GM12865 (cell line): Measurements from ENCODE around the gene WDR64.

Experiments used
- DNase-seq: peaks from one replicate; pipeline ENCODE4 v3.0.0; 2010; ENCODE audit warnings: low read depth
- H3K4me3 ChIP-seq: 2 replicates; pipeline ENCODE4 v1.5.1; 2011; ENCODE audit warnings: mild to moderate bottlenecking, low read depth, low read length, control low read depth
- TF ChIP-seq, protein P1 (sequence below): IDR thresholded peaks from 2 replicates; pipeline ENCODE4 v1.5.1; 2011; ENCODE audit warnings: low read length, control low read depth, low read depth, inconsistent platforms; ENCODE audit not compliant: insufficient read depth; ENCODE audit errors: missing control alignments

WDR64 gene

DNA sequence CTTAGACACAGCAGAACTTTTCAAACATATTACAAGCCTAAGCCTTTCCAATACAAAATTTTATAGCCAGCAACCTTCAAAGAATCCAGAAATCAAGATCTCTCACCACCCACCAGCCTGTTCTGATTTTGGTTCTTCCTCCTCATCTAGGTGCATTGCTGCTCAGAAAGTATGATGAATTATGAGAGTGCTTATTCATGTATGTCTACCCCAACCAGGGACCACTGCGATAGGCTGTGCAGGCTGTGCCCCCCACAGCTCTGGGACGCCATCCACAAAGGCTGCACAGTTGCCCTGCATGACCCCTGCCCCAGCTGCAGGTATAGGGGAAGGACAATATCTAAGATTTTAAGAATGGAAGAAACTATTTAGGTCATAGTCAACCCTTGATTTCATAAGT, 55.4 kb downstream of the WDR64 start:
- no peak overlapping the region for H3K4me3 ChIP-seq
- TF ChIP-seq, protein P1, sequence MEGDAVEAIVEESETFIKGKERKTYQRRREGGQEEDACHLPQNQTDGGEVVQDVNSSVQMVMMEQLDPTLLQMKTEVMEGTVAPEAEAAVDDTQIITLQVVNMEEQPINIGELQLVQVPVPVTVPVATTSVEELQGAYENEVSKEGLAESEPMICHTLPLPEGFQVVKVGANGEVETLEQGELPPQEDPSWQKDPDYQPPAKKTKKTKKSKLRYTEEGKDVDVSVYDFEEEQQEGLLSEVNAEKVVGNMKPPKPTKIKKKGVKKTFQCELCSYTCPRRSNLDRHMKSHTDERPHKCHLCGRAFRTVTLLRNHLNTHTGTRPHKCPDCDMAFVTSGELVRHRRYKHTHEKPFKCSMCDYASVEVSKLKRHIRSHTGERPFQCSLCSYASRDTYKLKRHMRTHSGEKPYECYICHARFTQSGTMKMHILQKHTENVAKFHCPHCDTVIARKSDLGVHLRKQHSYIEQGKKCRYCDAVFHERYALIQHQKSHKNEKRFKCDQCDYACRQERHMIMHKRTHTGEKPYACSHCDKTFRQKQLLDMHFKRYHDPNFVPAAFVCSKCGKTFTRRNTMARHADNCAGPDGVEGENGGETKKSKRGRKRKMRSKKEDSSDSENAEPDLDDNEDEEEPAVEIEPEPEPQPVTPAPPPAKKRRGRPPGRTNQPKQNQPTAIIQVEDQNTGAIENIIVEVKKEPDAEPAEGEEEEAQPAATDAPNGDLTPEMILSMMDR, result no peak
- no peak for DNase-seq

DNA sequence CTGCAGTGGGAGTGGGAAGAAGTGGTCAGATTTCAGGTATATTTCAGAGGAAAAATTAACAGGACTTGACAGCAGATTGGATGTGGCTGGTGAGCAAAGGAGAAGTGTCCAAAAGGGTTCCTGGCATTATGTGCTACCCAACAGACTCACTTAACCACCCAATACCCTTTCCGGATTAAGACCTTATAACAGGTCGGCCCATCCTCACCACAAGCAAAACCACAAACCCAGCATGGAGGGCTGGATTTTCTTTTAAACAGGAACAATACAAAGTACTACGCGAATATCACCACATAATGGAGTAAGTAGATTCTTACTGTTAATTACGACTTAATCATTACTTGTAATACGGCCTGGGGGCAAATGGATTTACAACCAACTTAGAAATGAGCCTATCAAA, 59.2 kb downstream of the WDR64 start:
- DNase-seq, result no peak
- TF ChIP-seq, protein P1, result no peak
- H3K4me3 ChIP-seq, result no peak overlapping the region

DNA sequence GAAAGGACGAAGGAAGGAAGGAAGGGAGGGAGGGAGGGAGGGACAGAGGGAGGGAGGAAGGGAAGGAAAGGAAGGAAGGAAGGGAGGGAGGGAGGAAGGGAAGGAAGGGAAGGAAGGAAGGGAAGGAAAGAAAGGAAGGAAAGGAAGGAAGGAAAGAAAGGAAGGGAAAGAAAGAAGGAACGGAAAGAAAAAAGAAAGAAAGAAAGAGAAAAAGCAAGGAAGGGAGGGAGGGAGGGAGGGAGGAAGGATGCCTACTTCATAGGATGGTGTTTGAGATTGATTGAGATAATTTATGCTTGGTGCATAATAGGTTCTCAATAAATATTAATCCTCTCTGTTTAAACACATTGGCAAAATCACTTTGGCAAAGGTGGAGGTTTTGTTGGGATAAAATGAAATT, 61.2 kb downstream of the WDR64 start:
- TF ChIP-seq, protein P1, result no peak
- H3K4me3 ChIP-seq, result no peak overlapping the region
- DNase-seq, result no peak

DNA sequence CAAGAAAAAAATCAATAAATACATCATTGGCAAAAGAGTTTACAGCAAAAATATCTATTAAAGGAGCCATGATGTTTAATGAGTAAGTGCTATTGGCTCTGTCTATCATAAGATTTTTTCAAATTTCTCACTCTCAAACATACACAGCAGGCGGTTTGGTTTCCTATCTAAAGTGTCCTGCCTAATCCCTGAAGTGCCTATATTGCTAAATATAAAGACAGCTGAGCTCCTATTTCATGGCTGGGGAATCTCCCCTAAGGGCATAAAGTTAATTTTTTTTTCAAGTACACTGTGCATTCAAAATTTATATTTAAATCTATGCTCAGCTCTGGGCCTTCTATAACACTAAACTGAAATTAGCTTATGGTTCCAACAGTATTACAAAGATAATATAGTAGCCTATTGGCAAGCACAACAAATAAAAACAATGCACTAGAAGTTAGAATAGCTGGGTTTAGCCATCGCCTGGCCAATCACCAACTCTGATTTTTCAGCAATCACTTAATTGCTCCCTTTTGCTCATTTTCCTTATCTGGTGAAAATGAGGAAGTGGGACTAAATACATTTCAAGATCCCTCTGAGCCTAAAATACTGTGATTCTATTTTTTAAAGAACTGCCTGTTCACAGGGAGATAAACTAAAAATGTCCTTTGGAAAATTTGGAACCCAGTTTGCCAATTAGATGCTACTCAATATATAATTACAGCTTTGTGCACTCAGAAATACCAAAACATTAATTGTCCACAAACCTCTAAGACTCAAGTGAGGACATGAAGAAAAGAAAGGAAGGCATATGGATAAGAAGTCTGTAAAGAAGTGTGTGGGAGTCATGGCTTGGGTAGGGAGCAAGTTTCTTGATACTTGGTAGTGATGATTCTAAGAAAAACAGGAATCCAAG, 62.5 kb downstream of the WDR64 start:
- DNase-seq, result no peak
- no peak overlapping the region for H3K4me3 ChIP-seq
- TF ChIP-seq, protein P1, result no peak

DNA sequence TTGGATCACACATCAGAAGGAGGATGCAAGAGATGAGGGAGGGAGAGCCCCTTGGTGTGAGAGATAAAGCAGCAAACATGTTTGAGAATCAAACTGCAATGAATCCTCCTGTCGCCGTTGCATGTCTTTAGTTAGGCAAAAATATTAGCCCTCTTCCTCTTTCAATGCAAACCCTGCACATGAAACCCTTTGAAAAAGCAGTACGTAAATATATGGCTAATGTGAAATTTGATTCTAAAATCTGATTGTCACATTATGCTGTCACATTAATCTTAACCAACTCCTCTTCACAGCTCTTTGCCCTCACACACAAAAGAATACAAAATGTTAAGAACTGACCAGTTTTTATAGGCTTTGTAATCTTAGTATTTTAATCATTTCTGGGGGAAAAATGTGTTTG, 63.4 kb downstream of the WDR64 start:
- no peak for DNase-seq
- TF ChIP-seq, protein P1, result no peak
- no peak overlapping the region for H3K4me3 ChIP-seq

DNA sequence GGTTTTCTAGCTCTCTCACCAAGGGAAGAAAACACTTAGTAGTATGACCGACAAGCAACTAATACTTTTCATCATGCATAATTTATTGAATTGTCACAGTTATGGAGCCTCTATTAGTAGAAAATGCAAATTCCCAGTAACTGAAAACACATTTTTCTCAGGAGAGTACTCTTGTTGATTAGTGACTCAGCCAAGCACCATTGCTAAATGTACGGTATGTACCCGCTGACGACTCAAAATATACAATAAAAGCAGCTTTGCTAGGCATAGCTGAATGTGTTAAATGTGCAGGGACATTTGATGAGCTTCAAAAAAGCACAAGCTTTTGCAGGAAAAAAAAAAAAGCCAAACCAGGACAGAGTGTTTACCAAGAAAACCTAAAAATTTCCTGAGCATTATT, 63.9 kb downstream of the WDR64 start:
- no peak for DNase-seq
- H3K4me3 ChIP-seq, result no peak overlapping the region
- TF ChIP-seq, protein P1, result no peak
